Right lobe of liver (tissue), 6 donors: ENCODE results near the gene TSHZ3. TPM values are rescaled to one million over a fixed set of nuclear protein-coding genes. Genes with fewer than 3 reads are reported as not detected.

Experiments used
- ATAC-seq, 4 donors: fragments of 200-7000 bp; cut with Tn5 transposase; one replicate each; pipeline ENCODE4 v1.9.1; 2020; ENCODE audit warnings: mild to moderate bottlenecking in 4 of 4, moderate library complexity in 4 of 4
- DNase-seq, 3 donors: peaks; one replicate each; pipeline ENCODE4 v3.0.0-alpha.2; 2020
- H3K27ac ChIP-seq, 3 donors: fragments of 200-600 bp; one replicate each; pipeline ENCODE4 v1.8.0; 2022
- H3K27me3 ChIP-seq, 2 donors: fragments of 200-600 bp; one replicate each; pipeline ENCODE4 v1.8.0; 2022
- H3K36me3 ChIP-seq, 4 donors: fragments of 200-600 bp; sonication (generic) in 1 of 4; one replicate each; pipeline versions ENCODE4 v1.5.1 to v1.8.0; 2017 to 2022; ENCODE audit warnings: control low read depth in 1 of 4
- H3K4me1 ChIP-seq, 4 donors: fragments of 200-600 bp; sonication (generic) in 1 of 4; one replicate each; pipeline versions ENCODE4 v1.5.1 to v1.8.0; 2017 to 2022; ENCODE audit warnings: control low read depth in 1 of 4
- H3K4me3 ChIP-seq, 3 donors: fragments of 200-600 bp; one replicate each; pipeline ENCODE4 v1.8.0; 2022
- H3K9me3 ChIP-seq, 4 donors: fragments of 200-600 bp; sonication (generic) in 1 of 4; one replicate each; pipeline versions ENCODE4 v1.5.1 to v1.8.0; 2017 to 2022; ENCODE audit warnings: control low read depth in 1 of 4
- POLR2A ChIP-seq: fragments of 450-650 bp; IDR thresholded peaks from one replicate; pipeline ENCODE4 v1.6.1; 2017; ENCODE audit warnings: antibody characterized with exemption, mild to moderate bottlenecking
- WGBS: methylation state at CpG from one replicate; pipeline ENCODE4 v1.1.6; 2018; ENCODE audit warnings: low coverage, low lambda C conversion rate; ENCODE audit not compliant: insufficient coverage; ENCODE audit errors: missing lambda C conversion rate; 5-methylcytosine and 5-hydroxymethylcytosine counted together
- intact Hi-C, 2 donors: fragments of 100-400 bp; cut with DNase I; formaldehyde crosslinking; loops; one replicate each; pipeline versions ENCODE4 v1.11.2 to v1.14.1; 2022
- long read RNA-seq: library from polyadenylated mRNA; unstranded; transcript quantifications from one replicate; pipeline ENCODE4 v2.0.0, GENCODE V29; 2019
- total RNA-seq, 6 experiments: library from RNA; depleted of rRNA in 2 of 6; stranded (reverse); fragments of >200 nt in 2 of 6; fragmentation: NEBNext Ultra II Directional in 3 of 6; extraction: Animal tissue kit (Norgen Biotek cat#: 25700) in 3 of 6; gene quantifications; one replicate each; pipeline versions ENCODE4 v1.1.0 to v1.2.4, GENCODE V29; 2016 to 2023
- TF ChIP-seq, protein P1 (sequence below), 4 donors: fragments of 200-600 bp in 3 of 4; fragments of 450-650 bp in 1 of 4; IDR thresholded peaks; one replicate each; pipeline versions ENCODE4 v1.5.1 to v1.8.0; 2016 to 2022; ENCODE audit warnings: antibody characterized with exemption in 4 of 4, mild to moderate bottlenecking in 2 of 4
- donor health status: DM: no; HTN: yes; CAD: no.
- donor health status: DM: no; HTN: no; CAD: no.
- donor health status: DM: no; HTN: no; CAD: no.
- donor health status: DM: no; HTN: yes; CAD: no.
- donor health status: DM: no; HTN: yes; CAD: no.

The TSHZ3 gene, protein sequence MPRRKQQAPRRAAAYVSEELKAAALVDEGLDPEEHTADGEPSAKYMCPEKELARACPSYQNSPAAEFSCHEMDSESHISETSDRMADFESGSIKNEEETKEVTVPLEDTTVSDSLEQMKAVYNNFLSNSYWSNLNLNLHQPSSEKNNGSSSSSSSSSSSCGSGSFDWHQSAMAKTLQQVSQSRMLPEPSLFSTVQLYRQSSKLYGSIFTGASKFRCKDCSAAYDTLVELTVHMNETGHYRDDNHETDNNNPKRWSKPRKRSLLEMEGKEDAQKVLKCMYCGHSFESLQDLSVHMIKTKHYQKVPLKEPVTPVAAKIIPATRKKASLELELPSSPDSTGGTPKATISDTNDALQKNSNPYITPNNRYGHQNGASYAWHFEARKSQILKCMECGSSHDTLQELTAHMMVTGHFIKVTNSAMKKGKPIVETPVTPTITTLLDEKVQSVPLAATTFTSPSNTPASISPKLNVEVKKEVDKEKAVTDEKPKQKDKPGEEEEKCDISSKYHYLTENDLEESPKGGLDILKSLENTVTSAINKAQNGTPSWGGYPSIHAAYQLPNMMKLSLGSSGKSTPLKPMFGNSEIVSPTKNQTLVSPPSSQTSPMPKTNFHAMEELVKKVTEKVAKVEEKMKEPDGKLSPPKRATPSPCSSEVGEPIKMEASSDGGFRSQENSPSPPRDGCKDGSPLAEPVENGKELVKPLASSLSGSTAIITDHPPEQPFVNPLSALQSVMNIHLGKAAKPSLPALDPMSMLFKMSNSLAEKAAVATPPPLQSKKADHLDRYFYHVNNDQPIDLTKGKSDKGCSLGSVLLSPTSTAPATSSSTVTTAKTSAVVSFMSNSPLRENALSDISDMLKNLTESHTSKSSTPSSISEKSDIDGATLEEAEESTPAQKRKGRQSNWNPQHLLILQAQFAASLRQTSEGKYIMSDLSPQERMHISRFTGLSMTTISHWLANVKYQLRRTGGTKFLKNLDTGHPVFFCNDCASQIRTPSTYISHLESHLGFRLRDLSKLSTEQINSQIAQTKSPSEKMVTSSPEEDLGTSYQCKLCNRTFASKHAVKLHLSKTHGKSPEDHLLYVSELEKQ
- 1 to 10 TPM; 1.2 to 1.6 (median 1.3) TPM for total RNA-seq
- long read RNA-seq, result 0 reads

DNA sequence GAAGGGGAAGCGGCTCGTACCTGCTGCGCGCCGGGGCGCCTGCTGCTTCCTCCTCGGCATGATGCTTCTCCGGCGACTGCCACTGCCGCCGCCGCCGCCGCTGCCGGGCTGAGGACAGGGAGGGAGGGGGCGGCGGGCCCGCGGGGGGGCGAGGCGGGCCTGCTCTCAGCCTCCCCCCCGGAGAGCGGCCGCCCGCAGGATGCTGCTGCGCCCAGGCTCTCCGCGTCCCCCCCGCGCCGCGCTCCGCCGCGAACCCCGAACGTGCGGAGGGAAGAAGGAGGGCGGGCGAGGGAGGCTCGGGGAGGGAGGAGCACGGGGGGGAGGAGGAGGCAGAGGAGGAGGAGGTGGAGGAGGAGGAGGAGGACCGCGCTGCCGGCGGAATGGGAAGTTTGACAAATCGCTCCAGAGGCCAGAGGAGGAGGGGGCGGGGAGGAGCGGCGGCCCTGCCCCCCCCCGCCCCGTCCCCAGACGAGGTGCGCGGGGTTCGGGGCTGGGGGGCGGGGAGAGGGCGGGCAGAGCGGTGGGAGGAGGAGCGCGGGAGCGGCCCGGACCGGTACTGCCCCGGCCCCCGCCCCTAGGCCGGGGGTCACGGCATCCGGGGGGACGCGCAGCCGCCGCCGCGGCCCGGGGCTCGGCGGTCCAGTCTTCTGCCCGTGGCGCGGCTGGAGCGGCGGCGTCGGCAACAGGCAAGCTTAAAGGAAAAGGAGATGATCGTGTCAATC lies at the start of gene TSHZ3:
TSS of gene TSHZ3 (minus strand) at position 277 of the 722 bp plus-strand sequence. CDS start at position 60, 217 bp downstream.
- Histone ChIP-seq H3K27ac (peak within 1 kb of the TSS; percentile 58 to 80 (median 68)), H3K27me3 (peaks cover 0 to 18% of the 10 kb centered on the region in 2 donors), H3K4me1 (peaks cover 0 to 16% (median 0%) of the 10 kb centered on the region in 4 donors), H3K9me3 (no peaks in the 10 kb centered on the region), H3K36me3 (no peaks in the 10 kb centered on the region), H3K4me3 (peak within 1 kb of the TSS; percentile 61 to 74 (median 63))
- no peak for TF ChIP-seq POLR2A
- TF ChIP-seq, protein P1, sequence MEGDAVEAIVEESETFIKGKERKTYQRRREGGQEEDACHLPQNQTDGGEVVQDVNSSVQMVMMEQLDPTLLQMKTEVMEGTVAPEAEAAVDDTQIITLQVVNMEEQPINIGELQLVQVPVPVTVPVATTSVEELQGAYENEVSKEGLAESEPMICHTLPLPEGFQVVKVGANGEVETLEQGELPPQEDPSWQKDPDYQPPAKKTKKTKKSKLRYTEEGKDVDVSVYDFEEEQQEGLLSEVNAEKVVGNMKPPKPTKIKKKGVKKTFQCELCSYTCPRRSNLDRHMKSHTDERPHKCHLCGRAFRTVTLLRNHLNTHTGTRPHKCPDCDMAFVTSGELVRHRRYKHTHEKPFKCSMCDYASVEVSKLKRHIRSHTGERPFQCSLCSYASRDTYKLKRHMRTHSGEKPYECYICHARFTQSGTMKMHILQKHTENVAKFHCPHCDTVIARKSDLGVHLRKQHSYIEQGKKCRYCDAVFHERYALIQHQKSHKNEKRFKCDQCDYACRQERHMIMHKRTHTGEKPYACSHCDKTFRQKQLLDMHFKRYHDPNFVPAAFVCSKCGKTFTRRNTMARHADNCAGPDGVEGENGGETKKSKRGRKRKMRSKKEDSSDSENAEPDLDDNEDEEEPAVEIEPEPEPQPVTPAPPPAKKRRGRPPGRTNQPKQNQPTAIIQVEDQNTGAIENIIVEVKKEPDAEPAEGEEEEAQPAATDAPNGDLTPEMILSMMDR (IDR thresholded peaks at IDR 0.05), result no peak
- 0% methylated on average over 7 of the region's 86 CpGs for WGBS
- ATAC-seq, result peak; percentile 67 to 78 (median 70)
- peak; percentile 69 to 80 (median 79) for DNase-seq
- intact Hi-C loops, result no loop called here

DNA sequence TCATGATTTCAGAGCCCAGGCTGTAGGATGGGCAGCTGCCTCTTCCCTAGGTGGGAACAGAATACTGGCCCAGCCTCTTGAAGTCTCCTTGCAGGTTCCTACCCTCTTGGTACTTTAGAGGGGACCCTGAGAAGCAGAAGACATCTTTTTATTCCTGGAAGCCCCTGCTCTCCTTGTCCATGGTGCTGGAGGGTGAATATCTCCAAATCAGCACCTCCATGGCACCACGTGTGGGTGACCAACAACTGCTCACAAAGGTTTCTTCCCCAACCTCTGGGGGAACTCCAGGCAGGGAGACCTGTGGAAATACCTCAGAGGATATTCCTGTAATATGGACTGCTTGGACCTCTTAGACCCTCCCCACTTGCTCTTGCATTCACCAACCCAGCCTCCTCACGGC lies 48.1 kb upstream of the TSHZ3 start:
- no peak for DNase-seq
- Histone ChIP-seq H3K36me3 (no peaks in the 10 kb centered on the region), H3K4me3 (no peak overlapping the region), H3K27ac (no peak overlapping the region), H3K27me3 (peaks cover 0 to 5% of the 10 kb centered on the region in 2 donors), H3K9me3 (no peaks in the 10 kb centered on the region), H3K4me1 (peaks cover 0 to 4% (median 0%) of the 10 kb centered on the region in 4 donors)
- 59% methylated on average over 2 of the region's 2 CpGs for WGBS
- no peak for TF ChIP-seq POLR2A
- TF ChIP-seq, protein P1 (IDR thresholded peaks at IDR 0.05), result no peak
- intact Hi-C loops, result no loop called here
- ATAC-seq, result no peak

DNA sequence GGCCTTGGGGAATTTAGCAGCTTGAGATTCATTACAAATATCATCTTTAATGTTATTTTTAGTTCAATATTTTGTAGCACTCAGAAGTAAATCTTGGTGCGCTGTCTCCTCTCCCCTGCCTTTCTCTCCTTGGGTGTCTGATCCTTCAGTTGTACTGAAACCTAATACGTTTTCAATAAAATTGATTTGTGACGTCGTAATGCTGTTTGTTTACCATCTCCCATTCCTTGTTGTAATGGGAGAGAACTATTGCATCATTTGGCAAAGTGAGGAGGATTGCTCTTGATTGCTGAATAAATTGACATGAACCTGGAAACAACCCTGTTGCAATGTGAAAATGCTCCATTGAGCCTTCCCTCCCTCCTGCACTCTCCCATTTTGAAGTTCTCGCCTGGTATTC lies 43.2 kb upstream of the TSHZ3 start:
- H3K9me3 ChIP-seq, result no peaks in the 10 kb centered on the region
- intact Hi-C loops, result no loop called here
- 23% methylated on average over 5 of the region's 5 CpGs for WGBS
- no peak overlapping the region for H3K4me3 ChIP-seq
- DNase-seq (no peak), ATAC-seq (peak in 3 of 4 donors; percentile 34 to 79 (median 58))
- H3K27ac ChIP-seq, result no peak overlapping the region
- no peaks in the 10 kb centered on the region for H3K36me3 ChIP-seq
- no peak for TF ChIP-seq POLR2A
- TF ChIP-seq, protein P1 (IDR thresholded peaks at IDR 0.05), result no peak
- H3K27me3 ChIP-seq, result peaks cover 0 to 5% of the 10 kb centered on the region in 2 donors
- H3K4me1 ChIP-seq, result peaks cover 0 to 4% (median 0%) of the 10 kb centered on the region in 4 donors

DNA sequence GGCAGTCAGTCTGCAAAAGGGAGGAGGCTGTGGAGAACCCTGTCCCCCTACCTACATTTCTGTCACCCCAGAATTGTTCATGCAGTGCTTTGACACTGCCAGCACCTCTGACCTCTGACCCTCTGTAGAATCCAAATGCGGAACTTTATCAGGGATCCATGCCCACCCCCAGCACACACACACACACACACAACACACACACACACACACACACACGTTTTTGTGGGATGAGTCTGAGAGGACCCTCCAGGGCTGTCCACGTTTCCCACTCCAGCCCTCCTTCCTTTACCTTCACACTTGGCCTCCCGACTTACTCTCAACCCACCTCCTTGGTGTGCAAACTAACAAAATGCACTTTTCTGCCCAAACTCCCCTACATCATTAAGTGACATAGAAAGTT lies 42.3 kb upstream of the TSHZ3 start:
- H3K4me1 ChIP-seq, result peaks cover 0 to 4% (median 0%) of the 10 kb centered on the region in 4 donors
- intact Hi-C loops, result no loop called here
- no peak for ATAC-seq
- H3K27ac ChIP-seq, result no peak overlapping the region
- TF ChIP-seq, protein P1 (IDR thresholded peaks at IDR 0.05), result no peak
- TF ChIP-seq POLR2A, result no peak
- no peaks in the 10 kb centered on the region for H3K9me3 ChIP-seq
- 79% methylated on average over 4 of the region's 4 CpGs for WGBS
- no peaks in the 10 kb centered on the region for H3K36me3 ChIP-seq
- no peak for DNase-seq
- no peak overlapping the region for H3K4me3 ChIP-seq
- peaks cover 0 to 5% of the 10 kb centered on the region in 2 donors for H3K27me3 ChIP-seq
